Tibial nerve (tissue), 4 donors: ENCODE measurements around the gene FGD2.

ENCODE experiments used
- CTCF ChIP-seq, 5 experiments: fragments of 200-600 bp in 3 of 5; fragments of 450-650 bp in 2 of 5; sonication (generic) in 3 of 5; IDR thresholded peaks; one replicate each; pipeline ENCODE4 v1.5.1; 2016 to 2019; ENCODE audit warnings: antibody characterized with exemption in 5 of 5, mild to moderate bottlenecking in 3 of 5, moderate library complexity in 2 of 5
- EP300 ChIP-seq, 2 donors: sonication (generic); formaldehyde crosslinking; IDR thresholded peaks; one replicate each; pipeline ENCODE4 v1.6.1; 2017; ENCODE audit warnings: antibody characterized with exemption in 2 of 2, mild to moderate bottlenecking in 1 of 2
- POLR2A ChIP-seq, 2 donors: fragments of 450-650 bp; IDR thresholded peaks; one replicate each; pipeline ENCODE4 v1.6.1; 2017; ENCODE audit warnings: antibody characterized with exemption in 2 of 2, mild to moderate bottlenecking in 2 of 2, moderate library complexity in 2 of 2

- no peak for TF ChIP-seq POLR2A (IDR thresholded peaks at IDR 0.05)
- TF ChIP-seq EP300 (IDR thresholded peaks at IDR 0.05): no peak
- TF ChIP-seq CTCF (IDR thresholded peaks at IDR 0.05): no peak
Observed at GRCh38 chr6:37060195-37060559, 54.7 kb downstream of the FGD2 start.
